K562 (cell line): ENCODE measurements around the gene DTX1. TPM values are rescaled to one million over a fixed set of nuclear protein-coding genes. Genes with fewer than 3 reads are reported as not detected.

Source experiments
- ATAC-seq: fragments of 200-7000 bp; cut with Tn5 transposase; 3 replicates; pipeline ENCODE4 v1.9.1; 2020; ENCODE audit warnings: moderate library complexity
- BruUV-seq: library from RNA; stranded (reverse); fragments of 400-500 nt; replicated peaks from 2 replicates; lab custom pipeline; 2021; lab: Mats Ljungman, UMichigan
- CTCF ChIA-PET: fragments of 300-600 bp; formaldehyde crosslinking; extraction: SDS; loops from one replicate; lab custom pipeline; 2021; ENCODE audit warnings: low intra/inter-chr PET ratio; lab: Yijun Ruan, JAX
- POLR2A ChIA-PET: fragments of 300-600, 350-650 bp; sonication (Branson Sonifier 250); formaldehyde crosslinking; extraction: SDS; loops from one replicate; lab custom pipeline; 2021; ENCODE audit warnings: antibody characterized with exemption, inconsistent platforms; lab: Yijun Ruan, JAX
- DNase-seq, 4 experiments: peaks; one replicate each; pipeline versions ENCODE4 v3.0.0 to v3.0.0-alpha.2; 2011 to 2018; ENCODE audit warnings: low spot score in 3 of 4, mixed read lengths in 3 of 4; ENCODE audit errors: extremely low read depth in 1 of 4
- FAIRE-seq: peaks from 2 replicates; lab custom pipeline; 2011; peaks lifted over from hg19 to GRCh38; lab: Jason Lieb, UNC
- H2AFZ ChIP-seq: 2 replicates; pipeline ENCODE4 v1.6.0; 2011; ENCODE audit warnings: low read depth, low read length, control low read depth, inconsistent platforms
- H3K27ac ChIP-seq: fragments of 200-600 bp; 3 replicates; pipeline ENCODE4 v1.8.0; 2011; ENCODE audit warnings: low read depth, mild to moderate bottlenecking, control low read depth, inconsistent platforms, low read length, moderate library complexity, mixed read lengths; ENCODE audit errors: extremely low read depth
- H3K27me3 ChIP-seq, 2 experiments: fragments of 300-600 bp in 1 of 2; 2 replicates in 1 of 2; 3 replicates in 1 of 2; pipeline versions ENCODE4 v1.6.0 to v1.8.0; 2011; ENCODE audit warnings: inconsistent platforms in 2 of 2, low read length in 2 of 2, mild to moderate bottlenecking in 1 of 2, mixed read lengths in 1 of 2, moderate library complexity in 1 of 2; ENCODE audit not compliant: control insufficient read depth in 2 of 2, insufficient read depth in 2 of 2
- H3K36me3 ChIP-seq: fragments of 300-600 bp; 3 replicates; pipeline ENCODE4 v1.8.0; 2011; ENCODE audit warnings: mild to moderate bottlenecking, low read length, inconsistent platforms; ENCODE audit not compliant: control insufficient read depth, insufficient read depth
- H3K4me1 ChIP-seq, 2 experiments: fragments of 200-600 bp in 1 of 2; replicated peaks in 1 of 2; 2 replicates in 1 of 2; 3 replicates in 1 of 2; pipeline versions ENCODE4 v1.5.1 to v1.8.0; 2011; ENCODE audit warnings: inconsistent platforms in 2 of 2, low read length in 2 of 2, mild to moderate bottlenecking in 1 of 2, mixed read lengths in 1 of 2, moderate library complexity in 1 of 2; ENCODE audit not compliant: control insufficient read depth in 2 of 2, insufficient read depth in 2 of 2
- H3K4me2 ChIP-seq: 2 replicates; pipeline ENCODE4 v1.6.1; 2011; ENCODE audit warnings: low read length, control low read depth, inconsistent platforms, mixed read lengths; ENCODE audit not compliant: insufficient read depth
- H3K4me3 ChIP-seq: fragments of 200-600 bp; sonication (generic), shearing (Covaris generic); 2 replicates; pipeline ENCODE4 v1.5.1; 2016; ENCODE audit warnings: control low read depth, inconsistent platforms
- H3K79me2 ChIP-seq: fragments of 200-600 bp; 3 replicates; pipeline ENCODE4 v1.8.0; 2011; ENCODE audit warnings: low read length, inconsistent platforms; ENCODE audit not compliant: control insufficient read depth, insufficient read depth
- H3K9ac ChIP-seq, 2 experiments: 2 replicates each; pipeline versions ENCODE4 v1.6.0 to v1.6.1; 2011; ENCODE audit warnings: low read depth in 2 of 2, low read length in 2 of 2, control low read depth in 1 of 2, inconsistent platforms in 1 of 2, mild to moderate bottlenecking in 1 of 2, mixed read lengths in 1 of 2; ENCODE audit not compliant: insufficient read depth in 1 of 2
- H3K9me1 ChIP-seq: one replicate; pipeline ENCODE4 v1.6.0; 2011; ENCODE audit warnings: inconsistent platforms, mild to moderate bottlenecking, low read length, moderate library complexity; ENCODE audit not compliant: control insufficient read depth, insufficient read depth
- H3K9me3 ChIP-seq: replicated peaks from 2 replicates; pipeline ENCODE4 v1.5.1; 2011; ENCODE audit warnings: low read depth, low read length, inconsistent platforms; ENCODE audit not compliant: control insufficient read depth, insufficient read depth
- H4K20me1 ChIP-seq: replicated peaks from 2 replicates; pipeline ENCODE4 v1.6.1; 2011; ENCODE audit warnings: low read length, inconsistent platforms, mixed read lengths; ENCODE audit not compliant: control insufficient read depth, insufficient read depth
- ATF1 ChIP-seq, 2 experiments: fragments of 450-650 bp in 1 of 2; IDR thresholded peaks; 2 replicates each; pipeline ENCODE4 v1.6.1; 2016; ENCODE audit warnings: missing compliant biosample characterization in 1 of 2, missing genetic modification characterization in 1 of 2
- BCL6 ChIP-seq: fragments of 250-450 bp; sonication (Bioruptor Pico); IDR thresholded peaks from 2 replicates; pipeline ENCODE4 v1.4.0; 2020
- CCAR2 ChIP-seq: fragments of 200-400 bp; formaldehyde crosslinking; IDR thresholded peaks from 2 replicates; pipeline ENCODE4 v1.6.1; 2017; ENCODE audit warnings: mild to moderate bottlenecking, low read depth, low read length
- CEBPB ChIP-seq: fragments of 450-650 bp; IDR thresholded peaks from 2 replicates; pipeline ENCODE4 v1.6.1; 2016; ENCODE audit warnings: missing genetic modification characterization, missing compliant biosample characterization
- CEBPG ChIP-seq, 3 experiments: fragments of 200-800 bp in 1 of 3; sonication (Bioruptor generic) in 1 of 3; sonication (generic) in 1 of 3; formaldehyde crosslinking in 1 of 3; IDR thresholded peaks in 2 of 3; conservative IDR thresholded peaks in 1 of 3; 2 replicates each; pipeline versions ENCODE4 v1.6.1 to v1.8.0; 2016 to 2022; ENCODE audit warnings: missing compliant biosample characterization in 2 of 3, missing genetic modification characterization in 2 of 3, mild to moderate bottlenecking in 1 of 3, missing genetic modification reagents in 1 of 3
- ETV5 ChIP-seq: sonication (generic); formaldehyde crosslinking; IDR thresholded peaks from 2 replicates; pipeline ENCODE4 v1.4.0; 2020; ENCODE audit warnings: low read depth, mild to moderate bottlenecking, missing genetic modification reagents
- FOXA1 ChIP-seq: fragments of 450-650 bp; IDR thresholded peaks from 2 replicates; pipeline ENCODE4 v1.6.1; 2016; ENCODE audit warnings: mild to moderate bottlenecking, borderline replicate concordance
- SMC3 ChIP-seq: conservative IDR thresholded peaks from 2 replicates; pipeline ENCODE4 v1.6.1; 2011; ENCODE audit warnings: low read depth, low read length, improper control_type of control experiment; ENCODE audit not compliant: insufficient read depth
- ZNF121 ChIP-seq: sonication (generic); formaldehyde crosslinking; conservative IDR thresholded peaks from 2 replicates; pipeline ENCODE4 v1.8.0; 2022; ENCODE audit warnings: missing genetic modification reagents
- ZNF764 ChIP-seq: fragments of 250-450 bp; sonication (Bioruptor Pico); IDR thresholded peaks from 2 replicates; pipeline ENCODE4 v1.4.0; 2020; ENCODE audit warnings: low read depth, mild to moderate bottlenecking, moderate library complexity
- ZNF77 ChIP-seq: fragments of 250-450 bp; sonication (Bioruptor Pico); IDR thresholded peaks from 2 replicates; pipeline ENCODE4 v1.5.0; 2020
- WGBS: fragments of 100-300 bp; shearing (Covaris generic); methylation state at CpG from one replicate; pipeline ENCODE4 v1.1.6; 2016; ENCODE audit warnings: low coverage, mixed read lengths; ENCODE audit not compliant: insufficient coverage; ENCODE audit errors: missing lambda C conversion rate; 5-methylcytosine and 5-hydroxymethylcytosine counted together
- in situ Hi-C: fragments of 300-500 bp; cut with MboI; formaldehyde crosslinking; loops from 4 replicates; pipeline ENCODE4 v1.15.0; 2018; ENCODE audit warnings: inconsistent platforms, mixed read lengths
- intact Hi-C: fragments of 100-400 bp; cut with micrococcal nuclease; formaldehyde crosslinking; loops from 2 replicates; pipeline ENCODE4 v1.14.2; 2022
- polyA plus RNA-seq, 8 experiments: library from polyadenylated mRNA; depleted of rRNA in 4 of 8; stranded (reverse) in 5 of 8; unstranded in 3 of 8; fragments of >200 nt; fragmentation: Nextera tagmentation in 2 of 8; fragmentation: Illumina TruSeq in 1 of 8; extraction: Ambion mirVana in 2 of 8; extraction: Trizol in 1 of 8; gene quantifications; 2 replicates each; pipeline versions ENCODE4 v1.2.1 to v1.2.3, GENCODE V29; 2011 to 2014; ENCODE audit warnings: inconsistent platforms in 1 of 8, missing spikeins in 1 of 8
- total RNA-seq, 7 experiments: library from RNA; depleted of rRNA in 6 of 7; stranded (reverse); fragments of >200 nt in 6 of 7; fragmentation: Illumina TruSeq in 2 of 7; extraction: Trizol in 2 of 7; gene quantifications; 2 replicates each; pipeline versions ENCODE4 v1.2.1 to v1.2.3, GENCODE V29; 2011 to 2021; ENCODE audit warnings: low replicate concordance in 1 of 7
- TF ChIP-seq, protein P1 (sequence below): IDR thresholded peaks from 2 replicates; pipeline ENCODE4 v1.6.1; 2014; ENCODE audit warnings: antibody characterized with exemption
- TF ChIP-seq, protein P2 (sequence below): fragments of 450-650 bp; IDR thresholded peaks from 2 replicates; pipeline ENCODE4 v1.6.1; 2016
- TF ChIP-seq, protein P3 (sequence below): fragments of 250-450 bp; sonication (Bioruptor Pico); IDR thresholded peaks from 2 replicates; pipeline ENCODE4 v1.4.0; 2020; ENCODE audit warnings: mild to moderate bottlenecking, moderate library complexity

DTX1 gene
- total and polyA plus RNA-seq, 9 of the 15 experiments (the other 6 are each of a cell fraction or from before 2014, with no cell fraction given), result not detected

DNA sequence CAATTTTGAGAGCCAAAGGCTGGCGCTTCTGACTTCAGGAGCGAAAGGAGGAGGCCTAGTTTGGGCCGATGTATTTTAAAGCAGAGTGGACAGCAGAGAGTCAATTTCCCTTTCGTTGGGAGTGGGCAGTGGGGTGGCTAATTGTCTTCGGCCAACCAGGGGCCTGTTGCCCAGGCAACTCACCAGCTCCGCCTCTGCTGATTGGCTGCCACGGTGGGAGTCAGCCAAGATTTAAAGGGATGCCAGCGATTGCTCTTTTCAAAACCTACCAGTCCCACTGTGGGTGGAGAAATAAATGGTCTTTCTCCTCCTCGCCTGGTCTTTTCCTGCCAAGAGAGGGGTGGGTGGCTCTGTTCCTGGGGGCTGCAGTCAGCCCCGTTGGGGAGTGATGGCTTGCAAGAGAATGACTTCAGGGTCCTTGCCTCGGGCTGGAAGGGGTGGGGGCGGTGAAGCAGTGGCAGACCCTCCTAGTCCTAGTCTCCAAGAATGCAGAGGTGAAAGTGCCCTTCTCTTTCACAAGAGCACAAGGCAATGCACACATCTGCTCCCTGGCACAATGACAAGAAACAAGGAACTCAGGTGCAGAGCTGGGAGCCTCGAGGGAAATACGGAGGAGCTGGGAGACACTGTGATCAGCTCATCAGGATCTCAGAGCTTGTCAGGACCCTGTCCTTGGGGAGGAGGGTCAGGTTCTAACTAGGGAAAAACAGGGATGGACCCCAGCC is 41.3 kb downstream of the DTX1 start (continued):
- TF ChIP-seq, protein P1, sequence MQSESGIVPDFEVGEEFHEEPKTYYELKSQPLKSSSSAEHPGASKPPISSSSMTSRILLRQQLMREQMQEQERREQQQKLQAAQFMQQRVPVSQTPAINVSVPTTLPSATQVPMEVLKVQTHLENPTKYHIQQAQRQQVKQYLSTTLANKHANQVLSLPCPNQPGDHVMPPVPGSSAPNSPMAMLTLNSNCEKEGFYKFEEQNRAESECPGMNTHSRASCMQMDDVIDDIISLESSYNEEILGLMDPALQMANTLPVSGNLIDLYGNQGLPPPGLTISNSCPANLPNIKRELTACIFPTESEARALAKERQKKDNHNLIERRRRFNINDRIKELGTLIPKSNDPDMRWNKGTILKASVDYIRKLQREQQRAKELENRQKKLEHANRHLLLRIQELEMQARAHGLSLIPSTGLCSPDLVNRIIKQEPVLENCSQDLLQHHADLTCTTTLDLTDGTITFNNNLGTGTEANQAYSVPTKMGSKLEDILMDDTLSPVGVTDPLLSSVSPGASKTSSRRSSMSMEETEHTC, result 0 out of 2 replicates have a peak, but pooled peaks have one; percentile 3

DNA sequence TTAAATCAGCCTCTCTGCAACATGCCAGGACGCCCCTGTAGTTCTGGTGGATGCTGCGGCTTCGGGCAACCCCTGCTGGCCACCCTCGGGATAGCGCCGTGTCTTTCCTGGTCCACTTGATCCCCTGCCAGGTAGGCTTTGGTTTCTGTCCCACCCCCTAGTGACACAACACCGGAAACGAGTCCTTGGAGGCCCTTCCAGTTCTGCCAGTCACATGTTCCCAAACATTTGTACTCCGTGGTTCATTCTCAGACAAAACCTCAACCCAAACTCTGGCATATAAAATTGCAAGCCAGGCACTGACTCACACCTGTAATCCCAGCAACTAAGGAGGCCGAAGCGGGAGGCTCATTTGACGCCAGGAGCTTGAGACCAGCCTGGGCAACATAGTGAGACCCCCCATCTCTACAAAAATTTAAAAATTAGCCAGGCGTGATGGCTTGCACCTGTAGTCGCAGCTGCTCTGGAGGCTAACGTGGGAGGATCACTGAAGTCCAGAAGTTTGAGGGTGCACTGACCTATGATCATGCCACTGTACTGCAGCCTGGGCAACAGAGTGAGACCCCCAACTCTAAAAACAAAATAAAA is 42.0 kb downstream of the DTX1 start:
- Histone ChIP-seq H3K36me3 (no peaks in the 10 kb centered on the region), H3K9ac (no peak overlapping the region), H3K27me3 (peaks cover 0 to 24% of the 10 kb centered on the region in 2 experiments; a peak in 3 of 5 replicates), H3K27ac (no peak overlapping the region), H3K9me1 (no peaks in the 10 kb centered on the region), H3K4me1 (peaks cover 0 to 18% of the 10 kb centered on the region in 2 experiments; a peak in 3 of 5 replicates), H3K79me2 (no peaks in the 10 kb centered on the region), H2AFZ (peak overlapping the region; percentile 29; the same call in 1 of the 2 replicates), H3K9me3 (no peaks in the 10 kb centered on the region), H3K4me2 (no peak overlapping the region), H4K20me1 (peaks cover 6% of the 10 kb centered on the region; the same call in 1 of the 2 replicates), H3K4me3 (no peak overlapping the region)
- DNase-seq, result peak; percentile 78 to 87 (median 84)
- BruUV-seq, result no TSS peak
- in situ Hi-C loops (no loop called here), intact Hi-C loops (loop anchor here (1.0 to 5.0 kb wide), 2 partner anchors 50 to 106 kb away; no protein-coding TSS in a partner anchor)
- FAIRE-seq, result peak; percentile 86
- 25% methylated on average over 15 of the region's 15 CpGs for WGBS
- CTCF ChIA-PET, result interaction anchor here (1.1 to 1.5 kb wide), 4 partner anchors 48 to 106 kb away, joined by 3 to 7 read pairs (median 4); no protein-coding TSS in a partner anchor
- ATAC-seq, result peak; percentile 92
- POLR2A ChIA-PET, result interaction anchor here (0.6 to 0.7 kb wide), 4 partner anchors 54 to 1256 kb away, joined by 3 read pairs; partner anchors contain the start of gene MAPKAPK5
- TF ChIP-seq BCL6 (CRISPR knock-in tag), result no peak
- TF ChIP-seq, protein P2, sequence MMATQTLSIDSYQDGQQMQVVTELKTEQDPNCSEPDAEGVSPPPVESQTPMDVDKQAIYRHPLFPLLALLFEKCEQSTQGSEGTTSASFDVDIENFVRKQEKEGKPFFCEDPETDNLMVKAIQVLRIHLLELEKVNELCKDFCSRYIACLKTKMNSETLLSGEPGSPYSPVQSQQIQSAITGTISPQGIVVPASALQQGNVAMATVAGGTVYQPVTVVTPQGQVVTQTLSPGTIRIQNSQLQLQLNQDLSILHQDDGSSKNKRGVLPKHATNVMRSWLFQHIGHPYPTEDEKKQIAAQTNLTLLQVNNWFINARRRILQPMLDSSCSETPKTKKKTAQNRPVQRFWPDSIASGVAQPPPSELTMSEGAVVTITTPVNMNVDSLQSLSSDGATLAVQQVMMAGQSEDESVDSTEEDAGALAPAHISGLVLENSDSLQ, result peak; percentile 58
- peak; percentile 49 for TF ChIP-seq CEBPB (tag)
- peak; percentile 49 for TF ChIP-seq SMC3
- TF ChIP-seq CEBPG (CRISPR knock-in tag; IDR thresholded peaks at IDR 0.05), result no peak
- no peak for TF ChIP-seq CEBPG (tag; conservative IDR thresholded peaks at IDR 0.05 in 1 of 2, IDR thresholded peaks at IDR 0.05 in 1 of 2)
- TF ChIP-seq ATF1 (CRISPR knock-in tag; IDR thresholded peaks at IDR 0.05), result no peak
- peak; percentile 23; the same call in 1 of the 2 replicates for TF ChIP-seq ATF1 (tag; IDR thresholded peaks at IDR 0.05)
- TF ChIP-seq CCAR2, result no peak
- peak; percentile 76 for TF ChIP-seq ZNF121 (CRISPR knock-in tag)
- TF ChIP-seq FOXA1, result no peak
- TF ChIP-seq ZNF764 (CRISPR knock-in tag), result peak; percentile 83
- no peak for TF ChIP-seq ZNF77 (CRISPR knock-in tag)
- peak; percentile 65; the same call in 1 of the 2 replicates for TF ChIP-seq ETV5 (CRISPR knock-in tag)
- TF ChIP-seq, protein P3, sequence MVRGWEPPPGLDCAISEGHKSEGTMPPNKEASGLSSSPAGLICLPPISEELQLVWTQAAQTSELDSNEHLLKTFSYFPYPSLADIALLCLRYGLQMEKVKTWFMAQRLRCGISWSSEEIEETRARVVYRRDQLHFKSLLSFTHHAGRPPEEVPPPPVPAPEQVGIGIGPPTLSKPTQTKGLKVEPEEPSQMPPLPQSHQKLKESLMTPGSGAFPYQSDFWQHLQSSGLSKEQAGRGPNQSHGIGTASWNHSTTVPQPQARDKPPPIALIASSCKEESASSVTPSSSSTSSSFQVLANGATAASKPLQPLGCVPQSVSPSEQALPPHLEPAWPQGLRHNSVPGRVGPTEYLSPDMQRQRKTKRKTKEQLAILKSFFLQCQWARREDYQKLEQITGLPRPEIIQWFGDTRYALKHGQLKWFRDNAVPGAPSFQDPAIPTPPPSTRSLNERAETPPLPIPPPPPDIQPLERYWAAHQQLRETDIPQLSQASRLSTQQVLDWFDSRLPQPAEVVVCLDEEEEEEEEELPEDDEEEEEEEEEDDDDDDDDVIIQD (CRISPR knock-in tag), result no peak
